CD4-positive, alpha-beta T cell (primary cell): ENCODE results near the gene PCDHB7. TPM values are rescaled to one million over a fixed set of nuclear protein-coding genes. Genes with fewer than 3 reads are reported as not detected.
"Not testable (repeated sequence)": the region's sequence is repeated elsewhere in the genome, so short reads cannot be mapped to it uniquely, and the experiment has no call there.

Source experiments
- ATAC-seq: fragments of 200-7000 bp; cut with Tn5 transposase; one replicate; pipeline ENCODE4 v1.10.0; 2022; ENCODE audit warnings: mild to moderate bottlenecking; ENCODE audit not compliant: poor library complexity
- CTCF ChIA-PET: fragments of 350-600 bp; sonication (Branson Sonifier 250); formaldehyde crosslinking; loops from one replicate; lab custom pipeline; 2021; ENCODE audit warnings: antibody characterized with exemption, inconsistent platforms; lab: Charles Lee
- POLR2A ChIA-PET: fragments of 350-600 bp; sonication (Branson Sonifier 250); formaldehyde crosslinking; loops from one replicate; lab custom pipeline; 2021; ENCODE audit warnings: antibody characterized with exemption, inconsistent platforms; lab: Charles Lee
- DNase-seq, 14 experiments: peaks; one replicate each; pipeline ENCODE4 v3.0.0-alpha.2; 2013 to 2020; ENCODE audit warnings: mixed read lengths in 2 of 14
- H3K27ac ChIP-seq, 2 donors: one replicate each; pipeline versions ENCODE4 v1.5.1 to v1.7.0; 2013; ENCODE audit warnings: low read length in 2 of 2, low read depth in 1 of 2, mild to moderate bottlenecking in 1 of 2
- H3K27me3 ChIP-seq, 2 experiments: 1 replicate in 1 of 2; 2 replicates in 1 of 2; pipeline versions ENCODE4 v1.6.1 to v1.7.0; 2013; ENCODE audit warnings: low read length in 2 of 2, control low read depth in 1 of 2, mild to moderate bottlenecking in 1 of 2, moderate library complexity in 1 of 2; ENCODE audit not compliant: insufficient read depth in 2 of 2, control insufficient read depth in 1 of 2
- H3K36me3 ChIP-seq: one replicate; pipeline ENCODE4 v1.6.1; 2013; ENCODE audit warnings: low read length, control low read depth; ENCODE audit not compliant: insufficient read depth
- H3K4me1 ChIP-seq: one replicate; pipeline ENCODE4 v1.6.1; 2013; ENCODE audit warnings: low read length, control low read depth; ENCODE audit not compliant: insufficient read depth
- H3K4me3 ChIP-seq: one replicate; pipeline ENCODE4 v1.5.1; 2013; ENCODE audit warnings: mild to moderate bottlenecking, low read length, moderate library complexity
- H3K9me3 ChIP-seq, 2 experiments: 1 replicate in 1 of 2; 2 replicates in 1 of 2; pipeline versions ENCODE4 v1.6.1 to v1.7.0; 2013; ENCODE audit warnings: low read length in 2 of 2, mild to moderate bottlenecking in 2 of 2, control low read depth in 1 of 2, moderate library complexity in 1 of 2; ENCODE audit not compliant: control insufficient read depth in 1 of 2, insufficient read depth in 1 of 2
- H3K27ac Mint-ChIP-seq: one replicate; pipeline ENCODE4 v1.8.0; 2020; ENCODE audit warnings: mixed read lengths
- H3K27me3 Mint-ChIP-seq: one replicate; pipeline ENCODE4 v1.8.0; 2021; ENCODE audit warnings: mixed read lengths
- H3K36me3 Mint-ChIP-seq: one replicate; pipeline ENCODE4 v1.8.0; 2021; ENCODE audit warnings: low read depth, mixed read lengths
- H3K4me1 Mint-ChIP-seq: one replicate; pipeline ENCODE4 v1.8.0; 2021; ENCODE audit warnings: low read depth, mixed read lengths
- H3K4me3 Mint-ChIP-seq: one replicate; pipeline ENCODE4 v1.8.0; 2020; ENCODE audit warnings: mild to moderate bottlenecking, mixed read lengths
- H3K9me3 Mint-ChIP-seq: one replicate; pipeline ENCODE4 v1.8.0; 2020; ENCODE audit warnings: mixed read lengths
- intact Hi-C, 2 experiments: fragments of 100-400 bp; cut with DNase I in 1 of 2; cut with micrococcal nuclease in 1 of 2; formaldehyde crosslinking; loops; one replicate each; pipeline versions ENCODE4 v1.15.1 to v1.9.0; 2023 to 2025; cut with DNase I, micrococcal nuclease
- polyA plus RNA-seq, 2 donors: library from polyadenylated mRNA; unstranded; fragments of 120-200 nt; gene quantifications; one replicate each; pipeline ENCODE4 v1.2.1, GENCODE V29; 2013
- total RNA-seq, 174 experiments: library from RNA in 2 of 174; stranded (reverse) in 2 of 174; gene quantifications; one replicate each; pipeline ENCODE4 v1.2.3 and lab custom pipeline; 2021 to 2026
- TF ChIP-seq, protein P1 (sequence below): fragments of 200-600 bp; IDR thresholded peaks from one replicate; pipeline ENCODE4 v1.8.0; 2022; ENCODE audit warnings: antibody characterized with exemption, mild to moderate bottlenecking

Gene PCDHB7
- total RNA-seq = not detected
- polyA plus RNA-seq (2013, experiment 1 of 2) = not detected
- 0.07 TPM for polyA plus RNA-seq (2013, experiment 2 of 2)
- total RNA-seq (lab: John Stamatoyannopoulos, UW) = 0 to 0.23 (median 0) reads per million in 172 experiments

DNA sequence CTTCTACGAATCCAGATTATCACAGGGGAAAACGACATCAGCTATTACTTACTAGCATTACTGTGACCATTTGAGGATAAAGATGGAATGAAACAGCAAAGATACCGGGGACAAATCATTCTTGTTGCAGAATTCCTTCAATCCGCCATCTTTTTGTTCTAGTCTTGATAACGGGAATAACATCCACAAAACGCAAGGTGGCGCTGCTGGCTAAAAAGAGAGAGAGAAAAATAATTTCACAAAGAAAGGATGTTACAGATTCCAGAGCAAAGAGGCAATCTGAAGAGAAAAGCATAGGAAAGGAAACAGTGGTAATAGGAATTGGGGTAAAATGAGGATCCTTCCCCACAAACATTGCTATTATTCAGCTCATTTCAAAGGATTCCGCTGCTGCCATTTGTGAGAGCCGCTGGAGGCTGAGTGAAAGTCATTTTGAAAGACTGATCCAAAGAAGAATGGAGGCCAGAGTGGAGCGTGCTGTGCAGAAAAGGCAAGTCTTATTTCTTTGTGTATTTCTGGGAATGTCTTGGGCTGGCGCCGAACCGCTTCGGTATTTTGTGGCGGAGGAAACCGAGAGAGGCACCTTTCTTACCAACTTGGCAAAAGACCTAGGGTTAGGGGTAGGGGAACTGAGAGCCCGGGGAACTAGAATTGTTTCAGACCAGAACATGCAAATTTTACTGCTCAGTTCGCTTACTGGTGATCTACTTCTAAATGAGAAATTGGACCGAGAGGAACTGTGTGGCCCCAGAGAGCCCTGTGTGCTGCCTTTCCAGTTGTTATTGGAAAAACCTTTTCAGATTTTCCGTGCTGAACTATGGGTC, at the start of gene PCDHB7:
Gene PCDHB7 (plus strand): TSS at position 264 of the 824 bp plus-strand sequence. CDS start 192 bp downstream, at position 456.
- Mint-ChIP-seq H3K9me3 (peaks cover 7% of the 10 kb centered on the region), H3K4me3 (no peak within 1 kb of the TSS), H3K4me1 (peaks cover 6% of the 10 kb centered on the region), H3K27ac (no peak within 1 kb of the TSS), H3K36me3 (no peaks in the 10 kb centered on the region), H3K27me3 (peaks cover 51% of the 10 kb centered on the region)
- Histone ChIP-seq H3K27ac (no peak within 1 kb of the TSS), H3K4me1 (no peaks in the 10 kb centered on the region), H3K4me3 (no peak within 1 kb of the TSS), H3K27me3 (peaks cover 12 to 40% of the 10 kb centered on the region in 2 experiments), H3K9me3 (peaks cover 5 to 13% of the 10 kb centered on the region in 2 experiments), H3K36me3 (no peaks in the 10 kb centered on the region)
- ATAC-seq = no peak
- ChIA-PET CTCF (no interaction called here), POLR2A (no interaction called here)
- intact Hi-C loops = no loop called here
- DNase-seq = peak in 5 of 14 experiments; percentile 11 to 36 (median 17)
- TF ChIP-seq, protein P1, sequence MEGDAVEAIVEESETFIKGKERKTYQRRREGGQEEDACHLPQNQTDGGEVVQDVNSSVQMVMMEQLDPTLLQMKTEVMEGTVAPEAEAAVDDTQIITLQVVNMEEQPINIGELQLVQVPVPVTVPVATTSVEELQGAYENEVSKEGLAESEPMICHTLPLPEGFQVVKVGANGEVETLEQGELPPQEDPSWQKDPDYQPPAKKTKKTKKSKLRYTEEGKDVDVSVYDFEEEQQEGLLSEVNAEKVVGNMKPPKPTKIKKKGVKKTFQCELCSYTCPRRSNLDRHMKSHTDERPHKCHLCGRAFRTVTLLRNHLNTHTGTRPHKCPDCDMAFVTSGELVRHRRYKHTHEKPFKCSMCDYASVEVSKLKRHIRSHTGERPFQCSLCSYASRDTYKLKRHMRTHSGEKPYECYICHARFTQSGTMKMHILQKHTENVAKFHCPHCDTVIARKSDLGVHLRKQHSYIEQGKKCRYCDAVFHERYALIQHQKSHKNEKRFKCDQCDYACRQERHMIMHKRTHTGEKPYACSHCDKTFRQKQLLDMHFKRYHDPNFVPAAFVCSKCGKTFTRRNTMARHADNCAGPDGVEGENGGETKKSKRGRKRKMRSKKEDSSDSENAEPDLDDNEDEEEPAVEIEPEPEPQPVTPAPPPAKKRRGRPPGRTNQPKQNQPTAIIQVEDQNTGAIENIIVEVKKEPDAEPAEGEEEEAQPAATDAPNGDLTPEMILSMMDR = peak; percentile 37

GRCh38 chr5:141123396-141124135, 48.9 kb upstream of the PCDHB7 start:
- not testable (repeated sequence) for H3K4me1 Mint-ChIP-seq

GRCh38 chr5:141127305-141127704, 45.1 kb upstream of the PCDHB7 start:
- no peaks in the 10 kb centered on the region for H3K36me3 Mint-ChIP-seq
- DNase-seq (no peak), ATAC-seq (no peak)
- intact Hi-C loops = no loop called here
- H3K9me3 Mint-ChIP-seq = peaks cover 6% of the 10 kb centered on the region
- CTCF ChIA-PET = no interaction called here
- peaks cover 42% of the 10 kb centered on the region for H3K27me3 Mint-ChIP-seq
- H3K27ac Mint-ChIP-seq = no peak overlapping the region
- no peaks in the 10 kb centered on the region for H3K4me1 ChIP-seq
- H3K4me1 Mint-ChIP-seq = no peaks in the 10 kb centered on the region
- H3K9me3 ChIP-seq = peaks cover 7 to 9% of the 10 kb centered on the region in 2 experiments
- no peak overlapping the region for H3K4me3 ChIP-seq
- H3K27ac ChIP-seq = no peak overlapping the region
- H3K36me3 ChIP-seq = no peaks in the 10 kb centered on the region
- peaks cover 7 to 19% of the 10 kb centered on the region in 2 experiments for H3K27me3 ChIP-seq
- POLR2A ChIA-PET = no interaction called here
- H3K4me3 Mint-ChIP-seq = no peak overlapping the region
- TF ChIP-seq, protein P1 = no peak

More at GRCh38 chr5:141123396-141124135, 48.9 kb upstream of the PCDHB7 start:
- POLR2A ChIA-PET, H3K9me3 Mint-ChIP-seq, ATAC-seq, CTCF ChIA-PET, H3K27ac ChIP-seq, H3K4me3 ChIP-seq, DNase-seq, H3K4me3 Mint-ChIP-seq, H3K4me1 ChIP-seq, H3K36me3 Mint-ChIP-seq, intact Hi-C loops, H3K27ac Mint-ChIP-seq, H3K36me3 ChIP-seq: not testable (repeated sequence)
- H3K27me3 Mint-ChIP-seq = peaks cover 57% of the 10 kb centered on the region
- Histone ChIP-seq H3K27me3 (peaks cover 15 to 28% of the 10 kb centered on the region in 2 experiments), H3K9me3 (peaks cover 12 to 13% of the 10 kb centered on the region in 2 experiments)
